ENCODE data around the gene FAM241B.

FAM241B gene

DNA sequence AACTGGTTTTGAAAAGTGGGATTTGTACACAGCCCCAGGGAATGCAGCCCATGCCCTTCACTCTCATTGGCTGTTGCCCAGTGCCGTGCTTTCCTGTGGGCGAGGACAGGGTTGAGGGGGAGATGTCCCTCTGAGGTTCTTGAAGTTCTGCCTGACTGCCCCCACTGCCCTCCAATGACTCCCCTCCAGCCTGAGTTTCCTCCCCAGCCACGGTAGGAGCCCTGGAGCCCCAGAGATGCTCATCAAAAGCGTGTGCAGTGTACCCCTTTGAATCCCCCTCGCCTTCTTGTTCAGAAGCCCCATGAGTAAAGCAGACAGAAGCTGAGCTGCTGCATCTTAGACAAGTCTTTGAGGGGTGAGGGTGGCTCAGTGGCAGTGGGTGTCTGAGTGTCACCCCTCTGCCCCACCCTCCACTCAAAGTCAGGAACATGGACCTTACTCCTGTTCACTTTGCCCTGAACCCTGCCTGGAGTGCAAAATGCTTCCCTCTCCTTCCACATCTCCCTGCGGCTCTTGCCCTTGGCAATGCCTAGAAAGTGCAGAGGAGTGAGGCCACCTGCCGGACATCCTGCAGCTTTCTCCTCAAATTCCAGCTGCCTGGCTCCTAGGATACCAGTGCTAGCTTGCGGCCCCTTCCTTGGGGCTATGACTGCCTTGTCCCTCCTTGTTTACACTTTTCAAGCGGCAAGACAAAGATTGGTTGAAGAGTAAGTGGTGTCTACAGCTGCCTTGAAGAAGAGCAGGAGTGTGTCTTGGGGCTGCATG, 19.9 kb downstream of the FAM241B start:
- DNase-seq (ENCODE audit: low read depth in 2 of 2), result no peak

- DNase-seq (ENCODE audit: low read depth in 2 of 2), result no peak
These were observed 20.7 kb downstream of the FAM241B start for GRCh38 chr10:69650589-69651261.

DNA sequence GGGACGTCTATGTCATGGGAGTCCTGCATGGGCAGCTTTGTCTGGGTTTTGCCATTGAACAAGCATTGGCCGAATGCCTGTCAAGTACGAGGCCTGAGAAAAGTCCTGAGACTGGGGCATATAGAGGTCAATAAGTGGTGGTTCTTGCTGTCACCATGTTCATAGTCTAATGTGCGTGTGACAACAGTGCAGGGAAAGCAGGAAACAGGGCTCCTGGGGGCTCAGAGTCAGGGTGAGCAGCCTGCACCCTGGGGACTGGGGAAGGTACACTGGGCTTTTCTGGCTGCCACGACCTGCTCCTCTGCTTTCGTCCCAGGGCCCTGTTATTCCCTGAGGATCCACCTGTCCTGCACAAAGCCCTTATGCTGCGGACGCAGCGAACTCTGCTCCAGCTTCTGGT, 21.3 kb downstream of the FAM241B start:
- no peak for DNase-seq (ENCODE audit: low read depth in 2 of 2)

- no peak for DNase-seq (ENCODE audit: low read depth in 2 of 2)
These were observed 22.2 kb downstream of the FAM241B start for GRCh38 chr10:69652111-69652856.

DNA sequence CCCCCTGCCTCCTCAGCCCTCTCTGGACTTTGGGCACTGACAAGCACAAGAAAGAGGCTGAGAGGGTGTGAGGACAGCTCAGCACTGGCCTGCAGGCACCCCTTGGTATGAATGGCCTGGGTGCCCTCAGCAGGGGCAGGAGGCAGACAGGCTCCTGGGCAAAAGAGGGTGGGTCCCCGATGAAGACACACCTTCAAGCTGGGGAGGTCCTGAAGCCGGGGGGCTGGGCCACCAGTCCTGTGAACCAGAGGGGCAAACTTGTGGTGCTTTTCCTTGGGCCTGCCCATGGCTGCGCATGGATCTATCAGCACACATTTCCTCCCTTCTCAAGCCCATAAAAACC, 22.8 kb downstream of the FAM241B start:
- no peak for DNase-seq (ENCODE audit: low read depth in 2 of 2)

- no peak for DNase-seq (ENCODE audit: low read depth in 2 of 2)
These were observed 23.5 kb downstream of the FAM241B start for GRCh38 chr10:69653561-69653960.

DNA sequence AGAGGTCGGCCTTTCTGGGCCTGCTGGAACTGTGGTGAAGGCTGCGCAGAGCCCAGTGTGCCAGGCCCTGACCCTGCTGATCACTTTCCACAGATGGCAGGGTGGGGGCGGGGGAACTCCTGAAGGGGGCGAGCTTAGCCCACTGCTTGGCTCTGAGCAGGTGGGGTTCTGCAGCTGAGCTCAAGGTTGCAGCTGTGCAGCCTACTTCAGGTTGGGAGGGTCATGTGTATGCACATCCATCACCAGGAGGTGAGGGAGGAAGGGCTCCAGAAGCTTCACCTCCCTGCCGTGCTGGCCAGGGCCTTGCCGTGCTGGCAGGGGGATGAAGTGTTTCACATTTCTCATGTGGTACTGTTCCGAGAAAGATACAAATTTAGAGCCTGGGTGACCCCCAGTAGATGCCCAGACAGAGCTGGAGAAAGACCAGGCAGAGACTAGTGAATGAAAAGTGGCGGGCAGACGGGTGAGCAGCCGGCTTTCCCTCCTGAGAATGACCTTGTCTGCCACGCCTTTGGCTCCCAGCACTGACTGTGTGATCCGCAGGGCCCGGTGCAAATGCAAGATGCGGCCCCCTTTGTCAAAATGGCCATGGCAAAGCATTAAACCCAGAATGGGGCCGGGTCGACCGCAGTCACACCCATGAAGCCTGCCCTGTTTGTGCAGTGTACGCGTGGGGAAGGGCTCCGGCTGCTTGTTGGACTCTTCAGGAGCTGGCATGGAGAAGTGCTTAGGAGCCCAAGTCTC, 25.2 kb downstream of the FAM241B start:
- no peak for DNase-seq (ENCODE audit: low read depth in 2 of 2)

GRCh38 chr10:69655868-69656555, 26.0 kb downstream of the FAM241B start:
- DNase-seq (ENCODE audit: low read depth in 2 of 2), result no peak

DNA sequence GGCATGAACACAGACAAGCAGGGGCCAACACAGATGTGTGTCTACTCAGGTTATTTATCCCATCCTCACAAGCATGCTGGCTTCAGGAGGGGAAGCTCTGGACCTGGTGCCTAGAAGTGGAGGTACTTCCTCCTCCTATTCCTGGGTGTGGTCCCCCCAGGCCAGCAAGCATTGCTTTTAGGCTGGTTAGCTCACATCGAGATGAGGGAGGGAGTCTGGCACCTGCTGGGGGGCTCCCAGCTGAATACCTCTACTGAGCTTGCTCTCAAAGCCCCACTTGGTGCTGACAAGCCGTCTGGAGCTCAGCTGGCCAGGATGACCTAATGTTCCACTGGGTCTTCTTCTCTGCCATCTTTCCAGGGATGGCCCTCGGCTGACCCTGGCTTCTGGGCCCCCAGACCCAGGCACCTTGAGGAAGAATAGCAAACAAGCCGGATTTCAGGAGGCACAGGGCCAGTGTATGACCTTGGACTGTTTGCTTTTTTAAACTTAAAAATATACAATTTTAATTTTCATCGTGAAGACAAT, 26.8 kb downstream of the FAM241B start:
- DNase-seq (ENCODE audit: low read depth in 2 of 2), result no peak

- no peak for DNase-seq (ENCODE audit: low read depth in 2 of 2)
These were observed 27.4 kb downstream of the FAM241B start for GRCh38 chr10:69657430-69657829.

- no peak for DNase-seq (ENCODE audit: low read depth in 2 of 2)
These were observed 27.8 kb downstream of the FAM241B start for GRCh38 chr10:69657866-69658265.

- no peak for DNase-seq (ENCODE audit: low read depth in 2 of 2)
These were observed 29.4 kb downstream of the FAM241B start for GRCh38 chr10:69659241-69660038.

GRCh38 chr10:69660296-69660695, 30.2 kb downstream of the FAM241B start:
- no peak for DNase-seq (ENCODE audit: low read depth in 2 of 2)

DNA sequence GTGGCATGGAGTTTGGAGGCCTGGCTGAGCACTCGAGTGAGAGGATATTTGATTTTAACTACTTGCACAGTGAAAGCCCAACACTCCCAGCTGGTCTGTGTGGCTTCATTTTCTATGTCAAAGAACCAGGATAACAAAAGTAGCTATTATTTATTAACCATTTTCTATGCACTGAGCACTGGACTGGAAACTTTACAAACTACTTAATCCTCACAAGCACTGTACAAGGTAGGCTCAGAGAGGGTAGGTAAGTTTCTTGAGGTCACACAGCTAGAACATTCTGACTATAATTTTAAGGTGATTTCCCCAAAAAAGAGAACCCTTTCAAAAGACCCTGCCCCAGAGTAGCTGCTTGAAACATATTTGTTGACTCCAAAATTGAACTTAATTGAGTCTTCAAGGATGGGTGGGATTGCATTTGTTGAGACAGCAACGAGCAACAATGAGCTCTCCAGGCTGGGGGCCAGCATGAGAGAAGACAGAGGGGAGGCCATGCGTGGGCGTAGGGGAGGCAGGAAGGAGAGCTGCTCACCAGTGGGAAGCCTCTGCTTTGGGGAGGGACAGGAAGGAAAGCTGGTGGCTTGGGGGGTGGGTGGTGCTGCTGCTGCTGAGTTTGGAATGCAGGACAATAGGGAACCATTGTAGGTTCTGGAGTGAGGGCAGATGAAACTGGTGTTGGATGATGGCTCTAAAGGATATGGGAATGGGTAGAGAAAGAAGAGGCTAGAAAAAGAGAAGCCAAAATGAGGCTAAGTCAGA, 31.5 kb downstream of the FAM241B start:
- no peak for DNase-seq (ENCODE audit: low read depth in 2 of 2)

- no peak for DNase-seq (ENCODE audit: low read depth in 2 of 2)
These were observed 32.3 kb downstream of the FAM241B start for GRCh38 chr10:69662173-69662877.

- DNase-seq (ENCODE audit: low read depth in 2 of 2), result no peak
These were observed 32.9 kb downstream of the FAM241B start for GRCh38 chr10:69662901-69663300.

GRCh38 chr10:69663369-69663947, 33.4 kb downstream of the FAM241B start:
- DNase-seq (ENCODE audit: low read depth in 2 of 2), result no peak

GRCh38 chr10:69665474-69666320, 35.6 kb downstream of the FAM241B start:
- DNase-seq (ENCODE audit: low read depth in 2 of 2), result no peak

Measured in fibroblast of skin of left biceps (primary cell).